Smooth muscle cell (in vitro differentiated cells): Measurements from ENCODE around the gene S100A7A. TPM values are rescaled to one million over a fixed set of nuclear protein-coding genes. Genes with fewer than 3 reads are reported as not detected.
"Not testable (repeated sequence)": the region's sequence is repeated elsewhere in the genome, so short reads cannot be mapped to it uniquely, and the experiment has no call there.

Experiments
- DNase-seq: peaks from one replicate; lab custom pipeline; 2025; ENCODE audit not compliant: unreplicated experiment; lab: John Stamatoyannopoulos, UW
- H2AFZ ChIP-seq: fragments of 200-600 bp; sonication (generic); 2 replicates; pipeline ENCODE4 v1.6.0; 2016; ENCODE audit warnings: antibody characterized with exemption, low read depth, mild to moderate bottlenecking
- H3F3A ChIP-seq: fragments of 200-600 bp; sonication (generic); 2 replicates; pipeline ENCODE4 v1.6.0; 2017; ENCODE audit warnings: antibody characterized with exemption, low read depth
- H3K27ac ChIP-seq: fragments of 200-600 bp; sonication (generic); 2 replicates; pipeline ENCODE4 v1.5.1; 2016; ENCODE audit warnings: low read depth, mild to moderate bottlenecking
- H3K27me3 ChIP-seq: fragments of 200-600 bp; sonication (generic); 2 replicates; pipeline ENCODE4 v1.6.1; 2016; ENCODE audit warnings: low read depth, mild to moderate bottlenecking
- H3K36me3 ChIP-seq: fragments of 200-600 bp; sonication (generic); 2 replicates; pipeline ENCODE4 v1.5.1; 2016; ENCODE audit warnings: low read depth
- H3K4me1 ChIP-seq: fragments of 200-600 bp; sonication (generic); 2 replicates; pipeline ENCODE4 v1.5.1; 2016; ENCODE audit warnings: low read depth
- H3K4me2 ChIP-seq: fragments of 200-600 bp; sonication (generic); 2 replicates; pipeline ENCODE4 v1.6.0; 2016; ENCODE audit warnings: mild to moderate bottlenecking
- H3K4me3 ChIP-seq: fragments of 200-600 bp; sonication (generic); 2 replicates; pipeline ENCODE4 v1.5.1; 2016; ENCODE audit warnings: mild to moderate bottlenecking
- H3K79me2 ChIP-seq: fragments of 200-600 bp; sonication (generic); 2 replicates; pipeline ENCODE4 v1.6.0; 2016; ENCODE audit warnings: low read depth, mild to moderate bottlenecking
- H3K9ac ChIP-seq: fragments of 200-600 bp; sonication (generic); 2 replicates; pipeline ENCODE4 v1.6.0; 2016; ENCODE audit warnings: low read depth
- H3K9me3 ChIP-seq: fragments of 200-600 bp; sonication (generic); replicated peaks from 2 replicates; pipeline ENCODE4 v1.5.1; 2016; ENCODE audit warnings: low read depth
- H4K20me1 ChIP-seq: fragments of 200-600 bp; sonication (generic); 2 replicates; pipeline ENCODE4 v1.6.0; 2016; ENCODE audit warnings: low read depth
- CTCF ChIP-seq: fragments of 200-600 bp; sonication (generic); IDR thresholded peaks from 2 replicates; pipeline ENCODE4 v1.5.1; 2017; ENCODE audit warnings: borderline replicate concordance, mild to moderate bottlenecking, antibody characterized with exemption; ENCODE audit not compliant: insufficient read depth, poor library complexity, severe bottlenecking
- WGBS: methylation state at CpG from one replicate; pipeline ENCODE4 v1.1.7; 2016; ENCODE audit warnings: low lambda C conversion rate; 5-methylcytosine and 5-hydroxymethylcytosine counted together
- polyA plus RNA-seq: library from polyadenylated mRNA; unstranded; fragments of >200 nt; fragmentation: Nextera tagmentation; extraction: Ambion mirVana; gene quantifications from 2 replicates; pipeline ENCODE4 v1.2.1, GENCODE V29; 2016
- total RNA-seq: library from RNA; depleted of rRNA; stranded (reverse); fragments of >200 nt; gene quantifications from 2 replicates; pipeline ENCODE4 v1.2.3, GENCODE V29; 2014

Gene S100A7A
- total and polyA plus RNA-seq, 2 experiments from 2014 or later = not detected

- Histone ChIP-seq H3K4me3 (no peak overlapping the region), H3K4me2 (no peak overlapping the region), H3F3A (no peaks in the 10 kb centered on the region), H3K27ac (no peak overlapping the region), H2AFZ (no peak overlapping the region), H3K9me3 (no peaks in the 10 kb centered on the region), H3K27me3 (no peaks in the 10 kb centered on the region), H3K36me3 (no peaks in the 10 kb centered on the region), H3K4me1 (no peaks in the 10 kb centered on the region), H3K79me2 (no peaks in the 10 kb centered on the region), H3K9ac (no peak overlapping the region), H4K20me1 (no peaks in the 10 kb centered on the region)
- no peak for DNase-seq
- 68% methylated on average over 2 of the region's 2 CpGs for WGBS
- TF ChIP-seq CTCF = no peak
These were observed 43.3 kb downstream of the S100A7A start for GRCh38 chr1:153459655-153460054.

GRCh38 chr1:153460551-153460950 is 44.2 kb downstream of the S100A7A start, which contains the start of gene S100A7:
Gene S100A7 (minus strand): TSS chr1:153460651. CDS start chr1:153459013, 1,638 bp downstream.
- Histone ChIP-seq H2AFZ (no peak within 1 kb of the TSS), H3K4me3 (no peak within 1 kb of the TSS), H3K4me1 (no peaks in the 10 kb centered on the region), H3K36me3 (no peaks in the 10 kb centered on the region), H3F3A (no peaks in the 10 kb centered on the region), H3K27me3 (no peaks in the 10 kb centered on the region), H3K79me2 (no peaks in the 10 kb centered on the region), H3K4me2 (no peak within 1 kb of the TSS), H3K27ac (no peak within 1 kb of the TSS), H3K9ac (no peak within 1 kb of the TSS), H3K9me3 (no peaks in the 10 kb centered on the region), H4K20me1 (no peaks in the 10 kb centered on the region)
- DNase-seq = no peak
- no peak for TF ChIP-seq CTCF
- 83% methylated on average over 4 of the region's 4 CpGs for WGBS

GRCh38 chr1:153462741-153463140 is 46.4 kb downstream of the S100A7A start:
- not testable (repeated sequence) for H3K27me3 ChIP-seq, H3K4me3 ChIP-seq, H2AFZ ChIP-seq, H3K79me2 ChIP-seq, H3K9ac ChIP-seq, H4K20me1 ChIP-seq, H3K4me1 ChIP-seq, H3K27ac ChIP-seq, H3K36me3 ChIP-seq, DNase-seq, H3F3A ChIP-seq, H3K4me2 ChIP-seq, H3K9me3 ChIP-seq

- Histone ChIP-seq H3K9ac (no peak overlapping the region), H3K36me3 (no peaks in the 10 kb centered on the region), H3K27ac (no peak overlapping the region), H3K9me3 (no peaks in the 10 kb centered on the region), H4K20me1 (no peaks in the 10 kb centered on the region), H2AFZ (no peak overlapping the region), H3K27me3 (no peaks in the 10 kb centered on the region), H3K4me3 (no peak overlapping the region), H3K4me1 (no peaks in the 10 kb centered on the region), H3F3A (no peaks in the 10 kb centered on the region), H3K79me2 (no peaks in the 10 kb centered on the region), H3K4me2 (peak overlapping the region; percentile 5)
- WGBS = 23% methylated on average over 23 of the region's 23 CpGs
- peak; percentile 9 for DNase-seq
- TF ChIP-seq CTCF = peak; percentile 70
These were observed 49.7 kb downstream of the S100A7A start for GRCh38 chr1:153465811-153466636.
